ENCODE measurements around the gene ARID1B.

DNA sequence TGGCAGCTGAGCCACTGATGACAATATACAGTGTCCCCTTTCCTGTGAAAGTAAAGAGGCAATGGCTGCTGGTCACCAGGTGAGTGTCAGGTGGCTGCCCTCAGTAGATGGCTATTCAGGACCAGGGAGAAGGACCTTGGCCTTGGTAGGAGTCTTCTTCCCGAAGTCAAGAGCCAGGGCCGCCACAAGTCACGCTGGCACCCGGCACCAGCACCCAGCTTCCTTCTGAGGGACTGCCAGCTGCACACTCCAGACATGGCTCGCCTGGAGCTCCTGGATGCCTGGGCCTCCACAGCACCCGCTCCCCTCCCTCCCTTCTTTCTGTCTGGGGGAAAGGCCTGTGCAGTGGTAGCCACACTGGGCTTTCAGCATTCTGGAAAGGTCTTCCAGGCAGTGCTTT lies 419.2 kb downstream of the ARID1B start:
- TF ChIP-seq EZH2 (IDR thresholded peaks at IDR 0.05) (no peak), POLR2A (IDR thresholded peaks at IDR 0.05; ENCODE audit: borderline replicate concordance, extremely low read depth, insufficient read depth, insufficient read length) (no peak), SIN3A (IDR thresholded peaks at IDR 0.05; ENCODE audit: low read depth) (no peak), ZNF274 (IDR thresholded peaks at IDR 0.05; ENCODE audit: low read depth, low read length) (no peak)
